K562 (cell line): Measurements from ENCODE around the gene MEF2D. TPM values are rescaled to one million over a fixed set of nuclear protein-coding genes. Genes with fewer than 3 reads are reported as not detected.

Experiments used
- ATAC-seq: fragments of 200-7000 bp; cut with Tn5 transposase; 3 replicates; pipeline ENCODE4 v1.9.1; 2020; ENCODE audit warnings: moderate library complexity
- BruUV-seq: library from RNA; stranded (reverse); fragments of 400-500 nt; replicated peaks from 2 replicates; lab custom pipeline; 2021; lab: Mats Ljungman, UMichigan
- CTCF ChIA-PET: fragments of 300-600 bp; formaldehyde crosslinking; extraction: SDS; loops from one replicate; lab custom pipeline; 2021; ENCODE audit warnings: low intra/inter-chr PET ratio; lab: Yijun Ruan, JAX
- POLR2A ChIA-PET: fragments of 300-600, 350-650 bp; sonication (Branson Sonifier 250); formaldehyde crosslinking; extraction: SDS; loops from one replicate; lab custom pipeline; 2021; ENCODE audit warnings: antibody characterized with exemption, inconsistent platforms; lab: Yijun Ruan, JAX
- DNase-seq, 4 experiments: peaks; one replicate each; pipeline versions ENCODE4 v3.0.0 to v3.0.0-alpha.2; 2011 to 2018; ENCODE audit warnings: low spot score in 3 of 4, mixed read lengths in 3 of 4; ENCODE audit errors: extremely low read depth in 1 of 4
- FAIRE-seq: peaks from 2 replicates; lab custom pipeline; 2011; peaks lifted over from hg19 to GRCh38; lab: Jason Lieb, UNC
- H2AFZ ChIP-seq: 2 replicates; pipeline ENCODE4 v1.6.0; 2011; ENCODE audit warnings: low read depth, low read length, control low read depth, inconsistent platforms
- H3K27ac ChIP-seq: fragments of 200-600 bp; 3 replicates; pipeline ENCODE4 v1.8.0; 2011; ENCODE audit warnings: low read depth, mild to moderate bottlenecking, control low read depth, inconsistent platforms, low read length, moderate library complexity, mixed read lengths; ENCODE audit errors: extremely low read depth
- H3K27me3 ChIP-seq, 2 experiments: fragments of 300-600 bp in 1 of 2; 2 replicates in 1 of 2; 3 replicates in 1 of 2; pipeline versions ENCODE4 v1.6.0 to v1.8.0; 2011; ENCODE audit warnings: inconsistent platforms in 2 of 2, low read length in 2 of 2, mild to moderate bottlenecking in 1 of 2, mixed read lengths in 1 of 2, moderate library complexity in 1 of 2; ENCODE audit not compliant: control insufficient read depth in 2 of 2, insufficient read depth in 2 of 2
- H3K36me3 ChIP-seq: fragments of 300-600 bp; 3 replicates; pipeline ENCODE4 v1.8.0; 2011; ENCODE audit warnings: mild to moderate bottlenecking, low read length, inconsistent platforms; ENCODE audit not compliant: control insufficient read depth, insufficient read depth
- H3K4me1 ChIP-seq, 2 experiments: fragments of 200-600 bp in 1 of 2; replicated peaks in 1 of 2; 2 replicates in 1 of 2; 3 replicates in 1 of 2; pipeline versions ENCODE4 v1.5.1 to v1.8.0; 2011; ENCODE audit warnings: inconsistent platforms in 2 of 2, low read length in 2 of 2, mild to moderate bottlenecking in 1 of 2, mixed read lengths in 1 of 2, moderate library complexity in 1 of 2; ENCODE audit not compliant: control insufficient read depth in 2 of 2, insufficient read depth in 2 of 2
- H3K4me2 ChIP-seq: 2 replicates; pipeline ENCODE4 v1.6.1; 2011; ENCODE audit warnings: low read length, control low read depth, inconsistent platforms, mixed read lengths; ENCODE audit not compliant: insufficient read depth
- H3K4me3 ChIP-seq: fragments of 200-600 bp; sonication (generic), shearing (Covaris generic); 2 replicates; pipeline ENCODE4 v1.5.1; 2016; ENCODE audit warnings: control low read depth, inconsistent platforms
- H3K79me2 ChIP-seq: fragments of 200-600 bp; 3 replicates; pipeline ENCODE4 v1.8.0; 2011; ENCODE audit warnings: low read length, inconsistent platforms; ENCODE audit not compliant: control insufficient read depth, insufficient read depth
- H3K9ac ChIP-seq, 2 experiments: 2 replicates each; pipeline versions ENCODE4 v1.6.0 to v1.6.1; 2011; ENCODE audit warnings: low read depth in 2 of 2, low read length in 2 of 2, control low read depth in 1 of 2, inconsistent platforms in 1 of 2, mild to moderate bottlenecking in 1 of 2, mixed read lengths in 1 of 2; ENCODE audit not compliant: insufficient read depth in 1 of 2
- H3K9me1 ChIP-seq: one replicate; pipeline ENCODE4 v1.6.0; 2011; ENCODE audit warnings: inconsistent platforms, mild to moderate bottlenecking, low read length, moderate library complexity; ENCODE audit not compliant: control insufficient read depth, insufficient read depth
- H3K9me3 ChIP-seq: replicated peaks from 2 replicates; pipeline ENCODE4 v1.5.1; 2011; ENCODE audit warnings: low read depth, low read length, inconsistent platforms; ENCODE audit not compliant: control insufficient read depth, insufficient read depth
- H4K20me1 ChIP-seq: replicated peaks from 2 replicates; pipeline ENCODE4 v1.6.1; 2011; ENCODE audit warnings: low read length, inconsistent platforms, mixed read lengths; ENCODE audit not compliant: control insufficient read depth, insufficient read depth
- L3MBTL2 ChIP-seq: fragments of 450-650 bp; IDR thresholded peaks from 2 replicates; pipeline ENCODE4 v1.6.1; 2016; ENCODE audit warnings: mild to moderate bottlenecking, moderate library complexity
- TEAD1 ChIP-seq, 2 experiments: fragments of 450-650 bp in 1 of 2; sonication (generic) in 1 of 2; formaldehyde crosslinking; IDR thresholded peaks; 2 replicates each; pipeline versions ENCODE4 v1.4.0 to v1.8.0; 2020 to 2022; ENCODE audit warnings: mild to moderate bottlenecking in 2 of 2, missing genetic modification reagents in 1 of 2
- ZNF766 ChIP-seq: fragments of 200-800 bp; sonication (Bioruptor generic); conservative IDR thresholded peaks from 2 replicates; pipeline ENCODE4 v1.6.1; 2016; ENCODE audit warnings: missing genetic modification characterization, missing compliant biosample characterization
- WGBS: fragments of 100-300 bp; shearing (Covaris generic); methylation state at CpG from one replicate; pipeline ENCODE4 v1.1.6; 2016; ENCODE audit warnings: low coverage, mixed read lengths; ENCODE audit not compliant: insufficient coverage; ENCODE audit errors: missing lambda C conversion rate; 5-methylcytosine and 5-hydroxymethylcytosine counted together
- in situ Hi-C: fragments of 300-500 bp; cut with MboI; formaldehyde crosslinking; loops from 4 replicates; pipeline ENCODE4 v1.15.0; 2018; ENCODE audit warnings: inconsistent platforms, mixed read lengths
- intact Hi-C: fragments of 100-400 bp; cut with micrococcal nuclease; formaldehyde crosslinking; loops from 2 replicates; pipeline ENCODE4 v1.14.2; 2022
- polyA plus RNA-seq, 8 experiments: library from polyadenylated mRNA; depleted of rRNA in 4 of 8; stranded (reverse) in 5 of 8; unstranded in 3 of 8; fragments of >200 nt; fragmentation: Nextera tagmentation in 2 of 8; fragmentation: Illumina TruSeq in 1 of 8; extraction: Ambion mirVana in 2 of 8; extraction: Trizol in 1 of 8; gene quantifications; 2 replicates each; pipeline versions ENCODE4 v1.2.1 to v1.2.3, GENCODE V29; 2011 to 2014; ENCODE audit warnings: inconsistent platforms in 1 of 8, missing spikeins in 1 of 8
- total RNA-seq, 7 experiments: library from RNA; depleted of rRNA in 6 of 7; stranded (reverse); fragments of >200 nt in 6 of 7; fragmentation: Illumina TruSeq in 2 of 7; extraction: Trizol in 2 of 7; gene quantifications; 2 replicates each; pipeline versions ENCODE4 v1.2.1 to v1.2.3, GENCODE V29; 2011 to 2021; ENCODE audit warnings: low replicate concordance in 1 of 7
- TF ChIP-seq, protein P1 (sequence below): fragments of 450-650 bp; IDR thresholded peaks from 2 replicates; pipeline ENCODE4 v1.6.1; 2017; ENCODE audit warnings: antibody characterized with exemption, mild to moderate bottlenecking
- TF ChIP-seq, protein P2 (sequence below): sonication (generic); formaldehyde crosslinking; IDR thresholded peaks from 2 replicates; pipeline ENCODE4 v1.4.0; 2020; ENCODE audit warnings: mild to moderate bottlenecking, missing genetic modification reagents
- TF ChIP-seq, protein P3 (sequence below), 2 experiments: IDR thresholded peaks; 2 replicates each; pipeline ENCODE4 v1.6.1; 2011; ENCODE audit warnings: borderline replicate concordance in 1 of 2, control low read depth in 1 of 2, low read depth in 1 of 2, low read length in 1 of 2, mild to moderate bottlenecking in 1 of 2, mixed read lengths in 1 of 2, moderate library complexity in 1 of 2; ENCODE audit not compliant: insufficient read depth in 1 of 2, insufficient read length in 1 of 2, poor library complexity in 1 of 2, severe bottlenecking in 1 of 2; ENCODE audit errors: extremely low read depth in 1 of 2

MEF2D gene
- total and polyA plus RNA-seq, 9 of the 15 experiments (the other 6 are each of a cell fraction or from before 2014, with no cell fraction given) = 0.10 to 19.5 (median 2.6) TPM

- ATAC-seq (no peak), DNase-seq (peak in 2 of 4 experiments; percentile 49 to 61), FAIRE-seq (peak; percentile 69)
- H3K4me2 ChIP-seq = peak overlapping the region; percentile 78
- no peak overlapping the region for H3K4me3 ChIP-seq
- in situ Hi-C loops = no loop called here
- no peaks in the 10 kb centered on the region for H3K36me3 ChIP-seq
- H2AFZ ChIP-seq = peak overlapping the region; percentile 99
- POLR2A ChIA-PET = interaction anchor here (0.6 to 6.6 kb wide), 4 partner anchors 13 to 56 kb away, joined by 3 to 62 read pairs (median 4); no protein-coding TSS in a partner anchor
- H4K20me1 ChIP-seq = peaks cover 9% of the 10 kb centered on the region
- no TSS peak for BruUV-seq
- peak overlapping the region; percentile 56 to 81; a peak in 3 of 4 replicates for H3K9ac ChIP-seq
- peaks cover 3% of the 10 kb centered on the region for H3K9me1 ChIP-seq
- WGBS = 36% methylated on average over 12 of the region's 12 CpGs
- H3K9me3 ChIP-seq = no peaks in the 10 kb centered on the region
- CTCF ChIA-PET = no interaction called here
- peaks cover 24% of the 10 kb centered on the region for H3K79me2 ChIP-seq
- H3K4me1 ChIP-seq = peaks cover 61% of the 10 kb centered on the region in 2 experiments
- H3K27ac ChIP-seq = peak overlapping the region; percentile 97
- no peaks in the 10 kb centered on the region; a peak in 1 of 5 replicates for H3K27me3 ChIP-seq
- intact Hi-C loops = loop anchor here (5.0 kb wide), 1 partner anchor 166 kb away; the partner anchor contains the start of genes CCT3 and TSACC
- TF ChIP-seq, protein P1, sequence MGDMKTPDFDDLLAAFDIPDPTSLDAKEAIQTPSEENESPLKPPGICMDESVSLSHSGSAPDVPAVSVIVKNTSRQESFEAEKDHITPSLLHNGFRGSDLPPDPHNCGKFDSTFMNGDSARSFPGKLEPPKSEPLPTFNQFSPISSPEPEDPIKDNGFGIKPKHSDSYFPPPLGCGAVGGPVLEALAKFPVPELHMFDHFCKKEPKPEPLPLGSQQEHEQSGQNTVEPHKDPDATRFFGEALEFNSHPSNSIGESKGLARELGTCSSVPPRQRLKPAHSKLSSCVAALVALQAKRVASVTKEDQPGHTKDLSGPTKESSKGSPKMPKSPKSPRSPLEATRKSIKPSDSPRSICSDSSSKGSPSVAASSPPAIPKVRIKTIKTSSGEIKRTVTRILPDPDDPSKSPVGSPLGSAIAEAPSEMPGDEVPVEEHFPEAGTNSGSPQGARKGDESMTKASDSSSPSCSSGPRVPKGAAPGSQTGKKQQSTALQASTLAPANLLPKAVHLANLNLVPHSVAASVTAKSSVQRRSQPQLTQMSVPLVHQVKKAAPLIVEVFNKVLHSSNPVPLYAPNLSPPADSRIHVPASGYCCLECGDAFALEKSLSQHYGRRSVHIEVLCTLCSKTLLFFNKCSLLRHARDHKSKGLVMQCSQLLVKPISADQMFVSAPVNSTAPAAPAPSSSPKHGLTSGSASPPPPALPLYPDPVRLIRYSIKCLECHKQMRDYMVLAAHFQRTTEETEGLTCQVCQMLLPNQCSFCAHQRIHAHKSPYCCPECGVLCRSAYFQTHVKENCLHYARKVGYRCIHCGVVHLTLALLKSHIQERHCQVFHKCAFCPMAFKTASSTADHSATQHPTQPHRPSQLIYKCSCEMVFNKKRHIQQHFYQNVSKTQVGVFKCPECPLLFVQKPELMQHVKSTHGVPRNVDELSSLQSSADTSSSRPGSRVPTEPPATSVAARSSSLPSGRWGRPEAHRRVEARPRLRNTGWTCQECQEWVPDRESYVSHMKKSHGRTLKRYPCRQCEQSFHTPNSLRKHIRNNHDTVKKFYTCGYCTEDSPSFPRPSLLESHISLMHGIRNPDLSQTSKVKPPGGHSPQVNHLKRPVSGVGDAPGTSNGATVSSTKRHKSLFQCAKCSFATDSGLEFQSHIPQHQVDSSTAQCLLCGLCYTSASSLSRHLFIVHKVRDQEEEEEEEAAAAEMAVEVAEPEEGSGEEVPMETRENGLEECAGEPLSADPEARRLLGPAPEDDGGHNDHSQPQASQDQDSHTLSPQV = peak; percentile 72
- TF ChIP-seq L3MBTL2 (peak; percentile 58), ZNF766 (CRISPR knock-in tag) (0 out of 2 replicates have a peak, but pooled peaks have one; percentile 34), TEAD1 (CRISPR knock-in tag; IDR thresholded peaks at IDR 0.05) (peak in 1 of 2 experiments; percentile 71; a peak in 1 of 4 replicates)
- TF ChIP-seq, protein P2, sequence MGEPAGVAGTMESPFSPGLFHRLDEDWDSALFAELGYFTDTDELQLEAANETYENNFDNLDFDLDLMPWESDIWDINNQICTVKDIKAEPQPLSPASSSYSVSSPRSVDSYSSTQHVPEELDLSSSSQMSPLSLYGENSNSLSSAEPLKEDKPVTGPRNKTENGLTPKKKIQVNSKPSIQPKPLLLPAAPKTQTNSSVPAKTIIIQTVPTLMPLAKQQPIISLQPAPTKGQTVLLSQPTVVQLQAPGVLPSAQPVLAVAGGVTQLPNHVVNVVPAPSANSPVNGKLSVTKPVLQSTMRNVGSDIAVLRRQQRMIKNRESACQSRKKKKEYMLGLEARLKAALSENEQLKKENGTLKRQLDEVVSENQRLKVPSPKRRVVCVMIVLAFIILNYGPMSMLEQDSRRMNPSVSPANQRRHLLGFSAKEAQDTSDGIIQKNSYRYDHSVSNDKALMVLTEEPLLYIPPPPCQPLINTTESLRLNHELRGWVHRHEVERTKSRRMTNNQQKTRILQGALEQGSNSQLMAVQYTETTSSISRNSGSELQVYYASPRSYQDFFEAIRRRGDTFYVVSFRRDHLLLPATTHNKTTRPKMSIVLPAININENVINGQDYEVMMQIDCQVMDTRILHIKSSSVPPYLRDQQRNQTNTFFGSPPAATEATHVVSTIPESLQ (CRISPR knock-in tag) = 0 out of 2 replicates have a peak, but pooled peaks have one; percentile 21
- TF ChIP-seq, protein P3, sequence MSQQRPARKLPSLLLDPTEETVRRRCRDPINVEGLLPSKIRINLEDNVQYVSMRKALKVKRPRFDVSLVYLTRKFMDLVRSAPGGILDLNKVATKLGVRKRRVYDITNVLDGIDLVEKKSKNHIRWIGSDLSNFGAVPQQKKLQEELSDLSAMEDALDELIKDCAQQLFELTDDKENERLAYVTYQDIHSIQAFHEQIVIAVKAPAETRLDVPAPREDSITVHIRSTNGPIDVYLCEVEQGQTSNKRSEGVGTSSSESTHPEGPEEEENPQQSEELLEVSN (IDR thresholded peaks at IDR 0.05; ENCODE audit: borderline replicate concordance in 1 of 2, extremely low read depth in 1 of 2, insufficient read depth in 1 of 2, insufficient read length in 1 of 2, low read depth in 1 of 2, low read length in 1 of 2, poor library complexity in 1 of 2, severe bottlenecking in 1 of 2) = peak; percentile 30 to 79
These were observed 2.5 kb upstream of the MEF2D start for GRCh38 chr1:156502894-156503697.
